Omental fat pad (tissue), 4 donors: ENCODE data around the gene TPRA1. TPM values are rescaled to one million over a fixed set of nuclear protein-coding genes. Genes with fewer than 3 reads are reported as not detected.
"Not testable (repeated sequence)": the region's sequence is repeated elsewhere in the genome, so short reads cannot be mapped to it uniquely, and the experiment has no call there.

Experiments
- ATAC-seq: fragments of 150-250 bp; one replicate; pipeline ENCODE4 v1.9.1; 2016; ENCODE audit warnings: mild to moderate bottlenecking, moderate library complexity; ENCODE audit not compliant: low FRiP score
- DNase-seq: peaks from one replicate; pipeline ENCODE4 v3.0.0-alpha.2; 2019; ENCODE audit warnings: low spot score
- CTCF ChIP-seq, 3 donors: fragments of 450-650 bp; IDR thresholded peaks; one replicate each; pipeline ENCODE4 v1.5.1; 2016 to 2017; ENCODE audit warnings: antibody characterized with exemption in 3 of 3, mild to moderate bottlenecking in 3 of 3, moderate library complexity in 2 of 3
- total RNA-seq, 4 donors: library from RNA; depleted of rRNA; stranded (reverse); fragments of >200 nt; gene quantifications; one replicate each; pipeline ENCODE4 v1.1.0, GENCODE V29; 2016

Gene TPRA1
- total RNA-seq, 4 donors from 2014 or later, result 31.4 to 39.0 (median 33.5) TPM

GRCh38 chr3:127607675-127608361 lies 17.3 kb upstream of the TPRA1 start:
- TF ChIP-seq CTCF (IDR thresholded peaks at IDR 0.05), result no peak
- DNase-seq (no peak), ATAC-seq (no peak)

GRCh38 chr3:127606981-127607595 lies 16.6 kb upstream of the TPRA1 start:
- no peak for ATAC-seq
- TF ChIP-seq CTCF (IDR thresholded peaks at IDR 0.05), result no peak

GRCh38 chr3:127606086-127606805 lies 15.7 kb upstream of the TPRA1 start:
- no peak for DNase-seq
- no peak for TF ChIP-seq CTCF (IDR thresholded peaks at IDR 0.05)
- no peak for ATAC-seq

More at GRCh38 chr3:127606981-127607595, 16.6 kb upstream of the TPRA1 start:
- DNase-seq, result no peak

- not testable (repeated sequence) for DNase-seq, ATAC-seq
Measured at GRCh38 chr3:127605547-127605946, 15.0 kb upstream of the TPRA1 start.

DNA sequence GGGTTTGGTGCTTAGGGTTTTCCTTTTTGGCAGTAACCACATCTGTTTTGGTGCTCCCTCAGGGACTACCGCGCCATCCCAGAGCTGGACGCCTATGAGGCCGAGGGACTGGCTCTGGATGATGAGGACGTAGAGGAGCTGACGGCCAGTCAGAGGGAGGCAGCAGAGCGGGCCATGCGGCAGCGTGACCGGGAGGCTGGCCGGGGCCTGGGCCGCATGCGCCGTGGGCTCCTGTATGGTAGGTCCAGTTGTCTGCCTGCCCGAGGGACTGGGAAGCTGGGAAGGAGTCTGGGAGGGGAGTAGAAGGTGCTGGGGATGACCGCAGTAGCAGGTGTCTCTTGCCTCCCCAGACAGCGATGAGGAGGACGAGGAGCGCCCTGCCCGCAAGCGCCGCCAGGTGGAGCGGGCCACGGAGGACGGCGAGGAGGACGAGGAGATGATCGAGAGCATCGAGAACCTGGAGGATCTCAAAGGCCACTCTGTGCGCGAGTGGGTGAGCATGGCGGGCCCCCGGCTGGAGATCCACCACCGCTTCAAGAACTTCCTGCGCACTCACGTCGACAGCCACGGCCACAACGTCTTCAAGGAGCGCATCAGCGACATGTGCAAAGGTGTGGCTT lies 14.1 kb upstream of the TPRA1 start:
- DNase-seq, result no peak
- ATAC-seq, result no peak

GRCh38 chr3:127604035-127604434 lies 13.5 kb upstream of the TPRA1 start:
- DNase-seq (no peak), ATAC-seq (no peak)
- TF ChIP-seq CTCF (IDR thresholded peaks at IDR 0.05), result no peak

More for the DNA sequence above, 14.1 kb upstream of the TPRA1 start:
- no peak for TF ChIP-seq CTCF (IDR thresholded peaks at IDR 0.05)

GRCh38 chr3:127600749-127601456 lies 10.4 kb upstream of the TPRA1 start:
- ATAC-seq, result no peak
- DNase-seq, result no peak
- no peak for TF ChIP-seq CTCF (IDR thresholded peaks at IDR 0.05)
